CD1c-positive myeloid dendritic cell (primary cell): ENCODE measurements around the gene OR5A1.
"Not testable (repeated sequence)": the region's sequence is repeated elsewhere in the genome, so short reads cannot be mapped to it uniquely, and the experiment has no call there.

ENCODE experiments used
- DNase-seq: peaks from one replicate; pipeline ENCODE4 v3.0.0-alpha.2; 2016; ENCODE audit errors: extremely low spot score

OR5A1 gene

GRCh38 chr11:59436169-59436568, at the start of gene OR5A1:
TSS of gene OR5A1 (plus strand) at chr11:59436469. CDS start at chr11:59443169, 6,700 bp downstream.
- no peak for DNase-seq

- no peak for DNase-seq
These were observed 42.1 kb upstream of the OR5A1 start for GRCh38 chr11:59394186-59394585.

- DNase-seq: no peak
These were observed 35.6 kb upstream of the OR5A1 start for GRCh38 chr11:59400461-59401261.

GRCh38 chr11:59401262-59401552, 35.1 kb upstream of the OR5A1 start:
- no peak for DNase-seq

- DNase-seq: no peak
These were observed 32.7 kb upstream of the OR5A1 start for GRCh38 chr11:59403546-59403945.

GRCh38 chr11:59413646-59414045, 22.6 kb upstream of the OR5A1 start:
- DNase-seq: peak; percentile 38

GRCh38 chr11:59415111-59415510, 21.2 kb upstream of the OR5A1 start:
- DNase-seq: peak; percentile 26

GRCh38 chr11:59416613-59417012, 19.7 kb upstream of the OR5A1 start:
- no peak for DNase-seq

- DNase-seq: no peak
These were observed 19.2 kb upstream of the OR5A1 start for GRCh38 chr11:59417023-59417422.

GRCh38 chr11:59418156-59418555, 18.1 kb upstream of the OR5A1 start:
- no peak for DNase-seq

GRCh38 chr11:59423835-59424234, 12.4 kb upstream of the OR5A1 start:
- no peak for DNase-seq

- no peak for DNase-seq
These were observed 11.1 kb upstream of the OR5A1 start for GRCh38 chr11:59425131-59425530.

GRCh38 chr11:59426361-59427067, 9.8 kb upstream of the OR5A1 start, which contains the start of gene OR5A2:
TSS of gene OR5A2 (minus strand) at chr11:59426413. CDS start at chr11:59422953, 3,460 bp downstream.
- DNase-seq: no peak

- no peak for DNase-seq
These were observed 9.2 kb upstream of the OR5A1 start for GRCh38 chr11:59427068-59427382.

- DNase-seq: peak; percentile 85
These were observed 6.2 kb upstream of the OR5A1 start for GRCh38 chr11:59429924-59430516.

- DNase-seq: no peak
These were observed 1.5 kb downstream of the OR5A1 start for GRCh38 chr11:59437770-59438169.

GRCh38 chr11:59445624-59446023, 9.4 kb downstream of the OR5A1 start:
- DNase-seq: not testable (repeated sequence)

GRCh38 chr11:59448484-59448883, 12.2 kb downstream of the OR5A1 start:
- DNase-seq: no peak

GRCh38 chr11:59456661-59457060, 20.4 kb downstream of the OR5A1 start, which contains the start of gene OR4D6:
TSS of gene OR4D6 (plus strand) at chr11:59456961. CDS start at chr11:59456961, 0 bp downstream.
- no peak for DNase-seq

GRCh38 chr11:59459916-59460315, 23.6 kb downstream of the OR5A1 start:
- no peak for DNase-seq

- DNase-seq: no peak
These were observed 26.9 kb downstream of the OR5A1 start for GRCh38 chr11:59463190-59463641.

GRCh38 chr11:59473015-59473414, 36.7 kb downstream of the OR5A1 start, which contains the start of gene OR4D10:
TSS of gene OR4D10 (plus strand) at chr11:59473315. CDS start at chr11:59477430, 4,115 bp downstream.
- no peak for DNase-seq

- DNase-seq: no peak
These were observed 38.9 kb downstream of the OR5A1 start for GRCh38 chr11:59475176-59475575.
